HG02642 (cell line): ENCODE results near the gene XYLT1.

Source experiments
- ATAC-seq: cut with Tn5 transposase; IDR thresholded peaks from one replicate; pipeline ENCODE4 v1.9.1; 2021; ENCODE audit warnings: mild to moderate bottlenecking; ENCODE audit not compliant: unreplicated experiment, poor library complexity

Gene XYLT1

DNA sequence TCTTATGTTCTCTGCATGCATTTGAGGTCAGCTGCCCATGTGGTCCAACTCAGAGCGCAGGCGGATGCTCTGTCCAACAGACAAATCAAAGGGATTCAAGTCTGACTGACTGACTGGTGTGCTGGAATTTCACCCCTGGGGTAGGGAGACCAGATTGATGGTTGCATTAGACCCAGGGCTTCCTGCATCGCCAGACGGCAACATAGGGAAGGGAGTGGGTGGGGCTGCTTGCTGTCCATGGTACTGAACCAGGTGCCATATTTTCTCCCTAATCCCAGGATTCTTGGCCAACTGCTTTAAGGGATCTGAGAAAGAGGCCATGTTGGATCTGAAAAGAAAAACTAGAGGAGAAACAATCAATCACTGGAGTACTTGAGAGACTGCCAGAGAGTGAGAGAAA is 332.0 kb downstream of the XYLT1 start:
- no peak for ATAC-seq

DNA sequence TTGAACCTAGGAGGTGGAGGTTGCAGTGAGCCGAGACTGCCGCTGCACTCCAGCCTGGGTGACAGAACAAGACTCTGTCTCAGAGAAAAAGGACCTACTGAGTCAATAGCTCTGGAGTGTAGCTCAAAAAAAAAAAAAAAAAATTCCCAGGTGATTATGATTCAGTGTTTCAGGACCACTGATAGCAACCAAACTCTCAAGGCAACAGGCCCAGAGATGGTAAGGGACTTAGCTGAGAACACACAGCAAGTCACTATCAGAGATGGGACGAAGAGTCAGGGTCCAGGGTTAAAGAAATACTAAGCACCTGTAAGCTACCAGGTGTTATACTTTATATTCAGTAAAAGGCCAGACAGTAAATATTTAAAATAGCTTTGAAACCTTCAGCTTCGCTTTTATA is 335.3 kb downstream of the XYLT1 start:
- no peak for ATAC-seq

DNA sequence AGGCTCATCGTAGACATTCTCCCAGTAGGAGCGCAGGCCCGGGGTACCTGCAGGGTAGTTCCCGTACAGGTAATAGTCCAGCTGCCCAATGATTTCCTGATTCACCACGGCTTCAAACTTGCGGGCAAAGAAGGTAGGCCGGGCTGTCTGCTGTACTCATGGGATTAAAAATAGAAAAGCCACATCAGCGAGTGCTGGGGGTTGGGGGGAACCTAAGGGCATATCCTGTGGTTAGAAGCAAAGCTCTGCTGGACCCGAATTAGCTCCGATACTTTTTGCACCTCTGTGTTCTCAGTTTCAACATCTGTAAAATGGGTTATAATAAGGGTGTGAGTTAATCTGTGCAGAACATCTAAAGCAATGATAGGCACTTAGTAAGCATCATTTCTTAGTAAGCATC is 336.2 kb downstream of the XYLT1 start:
- peak; percentile 67 for ATAC-seq

DNA sequence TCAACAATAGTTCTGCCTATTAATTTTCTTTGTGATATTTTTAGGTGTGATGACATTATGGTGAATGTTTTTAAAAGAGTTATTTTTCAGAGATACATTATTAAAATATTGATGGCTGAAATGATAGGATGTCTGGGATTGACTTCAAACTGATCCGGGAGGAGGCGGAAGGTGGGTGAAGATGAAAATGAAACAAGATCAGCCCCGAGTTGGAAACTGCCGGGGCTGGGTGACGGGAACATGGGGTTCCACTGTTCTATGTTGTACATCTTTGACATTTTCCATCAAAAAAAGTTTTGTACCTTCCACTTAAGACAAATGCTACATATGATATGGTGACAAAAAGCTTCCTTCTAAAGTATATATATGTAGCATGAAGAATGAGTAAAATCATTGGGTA is 336.9 kb downstream of the XYLT1 start:
- ATAC-seq, result no peak

DNA sequence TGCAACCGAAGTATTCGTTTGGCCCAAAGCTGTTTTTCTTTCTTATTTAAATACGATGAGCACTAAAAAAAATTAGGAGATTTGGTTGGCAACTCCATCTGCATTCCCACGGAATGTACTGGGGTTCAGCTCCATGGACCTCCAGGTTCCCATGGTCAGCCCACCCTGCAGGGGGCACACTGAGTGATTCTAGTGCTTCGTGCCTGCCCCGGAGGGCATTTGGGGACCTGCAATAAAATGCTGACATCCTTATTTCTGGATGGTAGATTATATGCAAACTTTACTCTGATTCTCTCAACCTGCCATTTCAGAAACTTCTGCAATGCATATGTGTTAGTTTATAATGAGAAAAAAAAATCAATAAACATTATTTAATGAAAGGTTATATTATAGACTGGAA is 339.4 kb downstream of the XYLT1 start:
- no peak for ATAC-seq

DNA sequence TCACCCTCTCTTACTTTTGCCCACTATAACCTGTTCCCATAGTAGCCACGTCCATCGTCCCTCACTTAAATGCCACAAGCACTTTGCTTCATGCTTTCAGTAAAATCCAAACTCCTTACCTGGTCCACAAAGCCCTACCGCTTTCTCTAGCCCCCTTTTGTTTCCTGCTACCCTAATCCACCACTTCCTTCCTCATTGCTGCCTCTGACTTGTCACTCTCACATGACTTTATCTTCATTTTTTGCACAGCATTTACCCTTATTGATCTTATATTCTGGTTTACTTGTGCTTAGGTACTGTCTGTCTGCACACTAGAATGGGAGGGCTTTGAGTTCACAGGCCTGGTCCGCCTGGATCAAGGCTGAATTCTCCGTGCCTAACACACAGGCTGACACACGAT is 340.0 kb downstream of the XYLT1 start:
- ATAC-seq, result no peak

DNA sequence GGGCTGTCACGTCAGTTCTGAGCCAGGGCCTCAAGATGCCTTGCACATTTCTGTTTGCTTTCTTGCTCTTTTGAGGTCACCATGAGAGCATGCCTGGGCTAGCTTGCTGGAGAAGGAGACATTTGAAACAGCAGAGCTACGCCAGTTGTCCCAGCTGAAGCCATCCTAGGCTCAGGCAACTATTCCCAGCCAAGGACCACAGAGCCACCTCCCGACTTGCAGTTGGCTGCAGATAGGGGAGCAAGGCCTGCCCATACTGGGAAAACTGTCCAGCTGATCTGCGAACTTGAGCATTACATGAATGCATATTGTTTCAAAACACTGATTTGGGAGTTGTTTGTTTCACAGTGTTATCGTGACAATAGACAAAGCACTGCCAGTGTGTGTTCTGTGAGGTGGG is 340.8 kb downstream of the XYLT1 start:
- ATAC-seq, result no peak

DNA sequence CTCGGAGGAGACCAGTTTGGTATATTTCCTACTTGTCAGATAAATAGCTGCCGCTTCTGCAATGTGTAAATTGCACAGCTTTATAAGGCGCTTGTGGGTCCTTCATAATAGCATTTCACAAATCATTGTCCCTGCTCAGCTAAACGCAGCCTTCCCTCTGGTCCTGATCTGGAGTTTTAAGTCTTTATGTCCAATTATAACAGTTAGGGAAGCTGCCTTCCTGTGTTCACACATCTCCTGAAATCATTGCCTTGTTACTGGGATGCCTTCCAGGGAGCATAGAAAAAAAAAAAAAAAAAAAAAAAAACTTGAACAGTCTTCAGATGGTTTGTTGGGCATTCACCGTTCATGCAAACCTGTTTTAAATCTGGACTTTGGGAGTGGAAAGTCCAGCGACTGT is 342.0 kb downstream of the XYLT1 start:
- no peak for ATAC-seq

DNA sequence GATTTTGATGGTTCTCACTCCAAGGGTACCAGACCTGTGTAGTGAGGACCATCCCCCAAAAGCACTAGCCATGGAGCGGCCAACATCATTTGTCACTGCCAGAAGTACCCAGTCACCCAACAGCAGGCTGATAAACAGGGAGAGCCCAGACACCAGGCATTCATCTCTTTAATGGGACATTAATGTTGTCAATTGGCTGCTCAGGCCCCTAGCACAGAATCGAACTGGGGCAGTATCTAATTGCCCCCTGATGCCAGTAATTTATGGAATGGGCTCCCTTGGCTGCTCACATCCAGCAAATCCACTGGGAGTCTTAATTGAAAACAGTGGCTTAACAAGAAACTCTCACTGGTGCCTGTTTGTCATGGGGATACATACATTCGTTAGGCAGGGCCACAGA is 344.6 kb downstream of the XYLT1 start:
- ATAC-seq, result no peak

DNA sequence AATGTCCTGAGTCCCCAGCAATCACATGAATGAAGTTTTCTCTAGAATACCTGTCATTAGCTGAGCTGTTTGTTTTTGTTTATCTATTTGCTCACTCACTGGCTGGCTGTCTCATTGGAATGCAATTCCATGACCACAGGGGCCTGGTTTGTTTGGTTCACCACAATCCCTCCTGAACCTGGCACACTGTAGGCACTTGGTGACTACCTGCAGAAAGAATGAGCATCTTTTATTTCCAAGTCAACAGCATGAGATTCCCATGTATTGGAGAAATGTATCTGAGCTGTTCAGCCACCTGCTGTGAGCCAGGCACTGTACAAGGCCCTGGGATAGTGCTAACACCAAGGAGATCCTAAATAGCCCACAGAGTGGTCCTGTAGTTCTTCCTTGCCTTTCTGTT is 345.1 kb downstream of the XYLT1 start:
- no peak for ATAC-seq

DNA sequence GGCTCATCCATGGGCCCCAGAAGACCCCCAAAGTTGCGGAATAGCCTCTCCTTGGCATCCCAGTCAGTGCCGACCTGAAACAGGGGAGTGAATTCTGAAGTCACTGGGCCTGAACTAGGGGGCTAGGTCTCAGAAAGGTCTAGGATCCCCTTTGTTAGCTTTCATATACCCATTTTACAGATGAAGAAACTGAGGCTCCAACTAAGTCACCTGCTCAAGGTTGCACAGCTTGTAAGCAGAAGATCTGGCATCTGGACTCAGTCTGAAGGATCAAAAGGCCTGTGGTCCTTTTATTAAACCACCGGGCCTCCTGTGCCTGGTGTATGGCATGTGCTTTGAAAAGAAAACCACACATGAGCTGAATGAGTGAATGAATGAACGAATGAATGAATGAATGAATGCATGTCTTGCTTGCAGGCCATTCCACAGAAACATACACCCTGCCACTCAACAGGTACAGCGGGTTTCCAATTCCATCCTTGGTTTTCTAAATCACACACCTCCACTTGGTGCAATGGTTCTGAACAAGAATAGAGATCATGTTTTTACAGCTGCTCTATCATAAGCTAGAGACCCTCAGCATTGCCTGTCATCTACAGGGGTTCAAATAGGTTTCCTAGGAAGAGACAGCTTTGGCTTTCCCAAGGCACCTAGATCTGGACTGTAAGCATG is 352.7 kb downstream of the XYLT1 start:
- no peak for ATAC-seq

DNA sequence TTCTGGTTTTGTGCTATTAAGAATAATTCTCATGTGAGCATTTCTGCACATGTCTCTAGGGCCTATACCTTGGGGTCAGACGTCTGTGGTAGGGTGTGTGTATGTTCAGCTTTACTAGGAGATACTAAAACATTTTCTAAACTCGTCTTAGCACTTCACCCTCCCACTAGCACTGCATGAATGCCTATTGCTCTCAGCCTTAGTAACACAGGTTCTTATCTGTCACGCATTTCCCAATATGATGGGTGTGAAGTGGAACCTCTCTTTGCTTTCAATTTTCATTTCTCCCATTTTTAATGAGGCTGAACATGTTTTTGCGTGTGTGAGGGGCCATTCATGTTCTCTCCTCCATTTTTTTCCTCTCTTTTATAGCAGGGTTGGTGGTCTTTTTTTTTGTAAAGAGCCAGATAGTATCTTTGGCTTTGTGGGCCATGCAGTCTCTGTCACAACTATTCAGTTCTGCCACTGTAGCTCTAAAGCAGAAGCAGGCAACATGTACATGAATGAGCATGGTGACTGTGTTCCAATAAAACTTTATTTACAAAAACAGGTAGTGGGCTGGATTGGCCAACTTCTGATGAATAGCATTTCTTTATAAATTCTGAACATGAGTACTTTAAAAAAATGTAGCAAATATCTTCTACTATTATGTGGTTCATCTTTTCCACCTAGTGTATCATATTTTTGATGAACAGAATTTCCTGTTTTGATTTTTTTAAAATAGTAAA is 354.0 kb downstream of the XYLT1 start:
- no peak for ATAC-seq

DNA sequence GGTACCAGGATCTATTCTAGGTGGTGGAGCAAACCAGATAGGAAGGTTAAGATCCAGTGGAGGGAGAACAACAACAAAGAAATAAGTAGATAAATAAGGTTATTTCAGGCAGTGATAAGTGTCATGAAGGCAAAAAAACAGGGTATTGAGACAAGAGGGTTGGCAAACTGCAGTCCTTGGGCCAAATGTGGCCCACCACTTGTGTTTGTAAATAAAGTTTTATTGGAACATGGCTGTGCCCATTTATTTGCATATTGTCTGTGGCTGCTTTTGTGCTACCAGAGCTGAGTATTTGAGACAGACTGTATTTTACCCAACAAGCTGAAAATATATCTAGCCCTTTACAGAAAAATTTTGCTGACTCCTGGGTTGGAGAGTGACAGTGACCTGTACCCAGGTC is 361.3 kb downstream of the XYLT1 start:
- no peak for ATAC-seq

DNA sequence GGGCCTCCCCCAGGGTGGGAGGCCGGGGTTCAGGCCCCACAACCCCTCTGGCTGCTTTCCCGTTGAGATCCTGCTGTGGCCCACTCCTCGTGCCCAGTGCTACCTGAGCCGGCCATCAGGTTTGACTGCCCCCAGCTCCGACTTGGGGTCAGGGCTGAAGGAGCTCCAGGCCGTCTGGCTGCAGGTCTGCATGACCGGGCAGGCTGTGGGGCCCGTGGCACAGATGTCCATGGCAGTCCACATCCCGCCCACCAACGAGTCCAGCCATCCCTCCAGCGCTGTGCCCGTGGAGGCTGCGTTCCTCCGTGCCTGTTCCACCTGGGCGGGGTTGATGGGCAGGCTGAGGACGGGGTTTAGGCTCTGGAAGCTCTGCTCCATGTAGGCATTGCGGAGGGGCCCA is 362.2 kb downstream of the XYLT1 start:
- no peak for ATAC-seq

DNA sequence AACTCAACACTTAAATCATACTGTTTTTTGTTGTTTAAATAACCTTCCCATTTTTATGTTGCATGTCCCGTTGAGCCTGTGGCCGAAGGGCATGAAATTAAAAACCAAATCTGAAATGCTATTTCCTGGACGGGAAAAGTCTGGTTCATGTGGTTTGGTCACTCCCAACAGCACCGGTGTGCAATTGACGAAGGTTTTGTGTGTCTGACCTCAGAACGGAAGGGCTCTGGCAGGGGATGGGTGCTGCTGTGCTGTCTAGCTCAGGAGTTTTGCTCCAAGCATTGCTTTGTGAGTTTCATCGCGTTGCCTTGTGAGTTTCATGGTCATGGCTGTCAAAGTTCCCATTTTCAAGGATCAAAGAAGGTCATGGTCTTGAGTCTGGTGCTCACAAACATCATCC is 363.3 kb downstream of the XYLT1 start:
- no peak for ATAC-seq

DNA sequence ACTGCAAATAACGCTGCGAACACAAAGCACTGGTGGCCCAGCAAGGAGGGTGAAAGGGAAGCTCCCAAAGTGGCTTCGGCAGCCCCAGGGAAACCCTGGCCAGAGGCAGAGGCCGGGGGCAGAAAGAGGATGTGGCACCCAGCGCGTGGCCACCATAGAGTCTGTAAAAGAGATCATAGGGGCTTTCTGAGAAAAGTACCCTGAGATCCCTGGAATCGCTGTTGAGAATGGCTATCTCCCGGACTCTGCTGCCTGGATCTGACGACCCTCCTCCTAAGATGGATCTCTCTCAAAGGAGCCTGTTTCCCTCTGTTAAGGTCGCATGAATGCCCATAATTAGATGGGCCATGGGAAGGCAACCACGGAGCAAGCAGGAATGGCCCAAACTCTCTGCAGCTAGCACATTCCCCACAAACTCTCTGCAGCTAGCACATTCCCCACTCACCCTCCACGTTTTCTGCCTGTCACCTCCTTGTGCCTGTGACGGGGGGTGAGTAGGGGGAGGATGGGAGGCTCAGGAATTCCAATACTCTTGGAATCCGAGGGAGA is 364.4 kb downstream of the XYLT1 start:
- no peak for ATAC-seq

DNA sequence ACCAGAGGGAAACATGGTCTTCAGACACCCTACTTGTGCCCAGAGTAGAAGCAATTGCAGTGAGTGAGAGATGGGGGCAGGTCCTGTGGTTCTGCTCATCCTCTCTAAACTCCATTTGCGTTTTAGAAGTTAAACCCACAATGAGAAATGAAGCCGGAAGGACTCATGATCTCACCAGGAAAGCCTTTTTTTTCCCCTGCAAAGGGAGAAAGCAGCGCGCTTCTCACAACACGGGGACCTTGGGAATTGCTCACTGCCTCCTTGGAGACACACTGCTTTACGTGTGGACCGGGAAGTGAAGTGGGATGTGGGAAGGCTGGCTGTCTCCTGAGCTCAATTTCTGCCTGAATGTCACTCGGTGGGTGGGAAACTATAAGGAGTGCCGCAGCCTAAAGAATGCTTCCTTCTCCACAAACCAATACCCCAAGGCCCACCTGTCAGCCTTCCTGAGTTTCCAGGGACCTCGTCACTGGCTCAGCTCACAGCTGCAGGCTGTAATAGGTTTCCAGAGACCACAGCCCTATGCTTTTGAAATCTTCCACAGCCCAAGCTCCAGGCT is 365.4 kb downstream of the XYLT1 start:
- no peak for ATAC-seq

DNA sequence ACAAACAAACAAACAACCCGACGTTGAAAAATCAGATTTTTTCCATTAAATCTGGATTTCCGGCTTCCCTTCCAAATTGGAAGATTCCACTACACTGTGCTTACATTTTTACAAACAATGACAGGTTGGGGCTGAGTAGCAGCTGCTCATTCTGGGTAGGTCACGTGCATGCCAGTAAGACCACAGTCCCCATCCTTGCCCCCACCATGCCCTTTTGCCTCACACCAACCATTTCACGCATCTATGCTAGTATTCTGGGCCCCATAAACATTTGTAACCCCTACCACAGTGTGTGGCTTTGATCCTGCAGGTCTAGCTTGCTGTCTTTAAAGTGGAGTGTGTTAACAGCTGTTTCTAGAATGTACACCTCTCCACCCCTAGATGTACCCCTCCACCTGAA is 366.1 kb downstream of the XYLT1 start:
- no peak for ATAC-seq

DNA sequence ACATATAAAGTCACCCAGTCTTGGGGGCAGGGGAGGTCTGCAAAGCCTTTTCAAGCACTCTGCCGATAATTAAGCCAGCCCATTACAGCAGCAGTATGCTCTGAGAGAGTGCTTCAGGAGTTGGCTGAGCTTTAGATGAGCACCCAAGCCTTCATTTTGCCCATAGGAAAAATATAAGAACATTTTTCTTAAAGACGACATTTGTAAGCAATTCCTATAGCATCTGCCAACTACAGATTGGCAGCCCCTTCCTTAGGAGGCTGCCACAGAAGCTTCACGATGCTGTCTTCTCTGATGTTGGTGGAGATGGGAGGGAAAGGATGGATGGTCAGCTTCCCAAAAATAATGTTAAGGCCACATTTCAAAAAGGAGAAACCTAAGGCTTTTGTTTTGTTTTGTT is 367.5 kb downstream of the XYLT1 start:
- ATAC-seq, result no peak

DNA sequence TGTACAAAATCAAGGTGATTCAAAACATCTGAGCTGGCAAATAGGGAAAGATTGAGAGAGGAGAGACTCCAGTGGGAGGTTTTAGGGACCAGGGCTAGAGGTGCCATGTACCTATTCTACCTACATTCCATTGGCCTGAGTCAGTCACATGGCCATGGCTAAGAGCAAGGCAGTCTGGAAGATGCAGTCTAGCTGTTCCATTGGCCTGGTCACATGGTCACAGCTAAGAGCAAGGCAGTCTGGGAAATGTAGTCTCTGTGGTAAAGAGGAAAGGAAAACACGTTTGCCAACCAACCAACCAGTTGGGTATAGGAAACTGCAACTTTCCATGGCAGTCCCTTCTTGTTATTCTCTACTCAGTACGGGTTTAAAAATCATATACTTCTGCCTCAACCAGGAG is 369.1 kb downstream of the XYLT1 start:
- no peak for ATAC-seq

DNA sequence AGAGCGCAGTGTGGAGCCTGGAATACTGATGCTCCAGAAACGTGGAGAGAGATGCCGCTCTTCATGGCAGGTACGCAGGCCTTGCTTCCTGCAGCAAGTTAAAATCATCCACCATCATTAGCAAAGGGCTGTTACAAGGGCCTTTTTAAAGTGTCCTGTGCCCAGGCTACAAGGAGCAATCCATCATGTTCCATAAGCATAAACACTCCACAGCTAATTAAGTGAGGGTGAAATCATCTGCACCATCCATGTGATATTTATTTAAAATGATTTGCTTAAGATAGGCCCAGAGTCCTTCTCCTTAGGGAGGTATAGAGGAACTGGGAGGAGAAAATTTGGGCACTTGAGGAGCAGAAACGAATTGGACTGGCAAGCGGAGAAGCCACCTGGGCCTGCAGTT is 372.1 kb downstream of the XYLT1 start:
- ATAC-seq, result no peak

DNA sequence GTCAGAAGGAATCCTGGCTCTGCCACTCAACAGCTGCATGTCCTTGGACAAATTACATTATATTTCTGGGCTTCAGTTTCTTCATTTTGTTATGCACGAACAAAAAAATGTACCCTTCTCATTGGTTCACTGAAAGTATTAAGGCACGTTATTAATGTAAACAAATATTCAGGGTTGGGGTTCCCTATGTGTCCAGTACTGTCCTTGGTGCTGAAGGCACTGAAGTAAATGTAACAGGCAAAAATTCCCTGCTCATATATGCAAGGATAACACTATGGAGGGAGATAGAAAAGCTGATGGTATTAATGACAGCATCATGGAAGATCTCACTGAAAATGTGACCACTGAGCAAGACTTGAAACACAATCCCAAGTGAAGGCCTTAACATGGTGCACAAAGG is 386.6 kb downstream of the XYLT1 start:
- ATAC-seq, result no peak
